Spleen (tissue), 7 donors: ENCODE results near the gene ACTR5.

Experiments used
- POLR2A ChIP-seq, 3 donors: fragments of 450-650 bp; IDR thresholded peaks; one replicate each; pipeline ENCODE4 v1.5.1; 2017; ENCODE audit warnings: antibody characterized with exemption in 3 of 3, mild to moderate bottlenecking in 1 of 3
- POLR2AphosphoS5 ChIP-seq, 3 donors: sonication (generic); formaldehyde crosslinking; IDR thresholded peaks; one replicate each; pipeline ENCODE4 v1.5.1; 2017; ENCODE audit warnings: antibody characterized with exemption in 3 of 3
- TF ChIP-seq, protein P1 (sequence below), 11 experiments: fragments of 200-600 bp in 7 of 11; fragments of 450-650 bp in 4 of 11; sonication (generic) in 4 of 11; IDR thresholded peaks in 8 of 11; conservative IDR thresholded peaks in 3 of 11; 1 replicate in 7 of 11; 2 replicates in 4 of 11; pipeline versions ENCODE4 v1.4.0 to v1.8.0; 2016 to 2021; ENCODE audit warnings: antibody characterized with exemption in 11 of 11, inconsistent platforms in 4 of 11, mild to moderate bottlenecking in 1 of 11
- donor health status: DM: no; HTN: no; CAD: no; lungs with moderate emphysema.
- donor health status: DM: no; HTN: no; CAD: no.
- donor health status: DM: no; HTN: no; CAD: no.

DNA sequence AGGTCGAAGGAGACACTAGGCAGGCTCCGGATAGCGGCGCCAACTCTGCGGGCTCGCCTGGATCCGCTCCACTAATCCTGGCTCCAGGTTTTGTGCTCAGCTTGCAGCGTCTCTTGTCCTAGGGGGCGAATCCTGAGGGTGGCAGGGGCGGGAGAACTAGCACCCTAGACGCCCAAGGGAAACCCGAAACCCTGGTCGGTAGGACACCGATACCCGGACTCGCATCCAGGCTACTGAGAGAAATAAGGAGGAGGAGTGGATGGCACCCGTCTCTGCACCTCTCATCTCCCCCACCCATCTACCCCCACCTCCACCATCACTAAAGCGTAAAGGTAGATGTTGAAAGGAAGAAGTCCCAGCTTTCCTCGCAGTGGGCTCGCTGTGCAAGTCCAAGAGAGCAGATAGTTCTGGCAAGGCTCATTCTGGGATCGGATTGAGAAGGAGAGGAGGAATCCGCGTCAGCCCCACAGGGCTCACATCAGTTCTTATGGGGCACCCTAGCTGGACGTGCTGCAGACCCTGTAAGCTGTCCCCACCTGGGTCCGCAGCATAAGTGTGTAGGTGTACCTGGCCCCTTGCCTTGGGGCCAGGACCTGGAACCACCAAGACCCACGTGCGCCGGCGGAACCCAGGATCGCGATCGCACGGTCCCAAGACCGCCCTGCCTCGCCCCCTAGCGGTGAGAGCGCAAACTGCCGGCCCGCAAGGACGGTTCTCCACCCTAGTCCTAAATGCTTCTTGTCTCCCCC lies 17.1 kb upstream of the ACTR5 start:
- TF ChIP-seq, protein P1, sequence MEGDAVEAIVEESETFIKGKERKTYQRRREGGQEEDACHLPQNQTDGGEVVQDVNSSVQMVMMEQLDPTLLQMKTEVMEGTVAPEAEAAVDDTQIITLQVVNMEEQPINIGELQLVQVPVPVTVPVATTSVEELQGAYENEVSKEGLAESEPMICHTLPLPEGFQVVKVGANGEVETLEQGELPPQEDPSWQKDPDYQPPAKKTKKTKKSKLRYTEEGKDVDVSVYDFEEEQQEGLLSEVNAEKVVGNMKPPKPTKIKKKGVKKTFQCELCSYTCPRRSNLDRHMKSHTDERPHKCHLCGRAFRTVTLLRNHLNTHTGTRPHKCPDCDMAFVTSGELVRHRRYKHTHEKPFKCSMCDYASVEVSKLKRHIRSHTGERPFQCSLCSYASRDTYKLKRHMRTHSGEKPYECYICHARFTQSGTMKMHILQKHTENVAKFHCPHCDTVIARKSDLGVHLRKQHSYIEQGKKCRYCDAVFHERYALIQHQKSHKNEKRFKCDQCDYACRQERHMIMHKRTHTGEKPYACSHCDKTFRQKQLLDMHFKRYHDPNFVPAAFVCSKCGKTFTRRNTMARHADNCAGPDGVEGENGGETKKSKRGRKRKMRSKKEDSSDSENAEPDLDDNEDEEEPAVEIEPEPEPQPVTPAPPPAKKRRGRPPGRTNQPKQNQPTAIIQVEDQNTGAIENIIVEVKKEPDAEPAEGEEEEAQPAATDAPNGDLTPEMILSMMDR (IDR thresholded peaks at IDR 0.05 in 8 of 11, conservative IDR thresholded peaks at IDR 0.05 in 3 of 11): peak; percentile 77 to 97 (median 92)
- TF ChIP-seq POLR2A (IDR thresholded peaks at IDR 0.05): no peak
- TF ChIP-seq POLR2AphosphoS5 (IDR thresholded peaks at IDR 0.05): peak in 2 of 3 donors; percentile 16 to 32
